GM19238 (cell line): ENCODE measurements around the gene CAMTA1.
"Not testable (repeated sequence)": the region's sequence is repeated elsewhere in the genome, so short reads cannot be mapped to it uniquely, and the experiment has no call there.

Source experiments
- DNase-seq: peaks from one replicate; pipeline ENCODE4 v3.0.0; 2011; ENCODE audit warnings: low spot score; ENCODE audit not compliant: insufficient read length

CAMTA1 gene

GRCh38 chr1:7380712-7381111 lies 595.5 kb downstream of the CAMTA1 start:
- DNase-seq = no peak

DNA sequence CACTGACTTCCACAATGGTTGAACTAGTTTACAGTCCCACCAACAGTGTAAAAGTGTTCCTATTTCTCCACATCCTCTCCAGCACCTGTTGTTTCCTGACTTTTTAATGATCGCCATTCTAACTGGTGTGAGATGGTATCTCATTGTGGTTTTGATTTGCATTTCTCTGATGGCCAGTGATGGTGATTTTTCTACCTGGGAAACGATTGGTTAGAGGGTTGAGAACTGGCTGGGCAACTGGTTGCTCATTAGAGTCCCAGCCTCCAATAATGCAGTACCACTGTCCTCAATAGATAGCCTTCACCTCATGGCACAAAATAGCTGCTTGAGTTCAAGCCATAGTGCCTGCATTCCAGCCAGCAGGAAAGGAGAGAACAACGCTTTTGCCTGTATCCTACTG lies 596.5 kb downstream of the CAMTA1 start:
- not testable (repeated sequence) for DNase-seq

DNA sequence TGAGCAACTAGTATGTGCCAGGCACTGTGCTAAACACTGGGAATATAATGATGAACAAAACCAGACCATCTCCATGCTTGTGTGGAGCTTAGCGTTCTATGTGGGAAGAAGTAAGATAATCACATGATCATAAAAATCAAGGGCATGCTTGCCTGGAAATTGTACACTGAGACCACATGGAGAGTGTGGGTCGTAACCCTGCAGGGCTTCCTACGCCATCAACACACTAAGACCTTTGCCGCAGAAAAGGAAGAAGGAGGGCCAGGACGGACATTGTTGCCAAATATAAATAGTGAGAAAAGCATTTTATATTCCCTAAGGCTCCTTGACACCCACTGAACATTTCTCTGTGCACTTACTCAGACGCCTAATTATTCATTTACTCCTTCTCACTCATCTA lies 597.7 kb downstream of the CAMTA1 start:
- no peak for DNase-seq

DNA sequence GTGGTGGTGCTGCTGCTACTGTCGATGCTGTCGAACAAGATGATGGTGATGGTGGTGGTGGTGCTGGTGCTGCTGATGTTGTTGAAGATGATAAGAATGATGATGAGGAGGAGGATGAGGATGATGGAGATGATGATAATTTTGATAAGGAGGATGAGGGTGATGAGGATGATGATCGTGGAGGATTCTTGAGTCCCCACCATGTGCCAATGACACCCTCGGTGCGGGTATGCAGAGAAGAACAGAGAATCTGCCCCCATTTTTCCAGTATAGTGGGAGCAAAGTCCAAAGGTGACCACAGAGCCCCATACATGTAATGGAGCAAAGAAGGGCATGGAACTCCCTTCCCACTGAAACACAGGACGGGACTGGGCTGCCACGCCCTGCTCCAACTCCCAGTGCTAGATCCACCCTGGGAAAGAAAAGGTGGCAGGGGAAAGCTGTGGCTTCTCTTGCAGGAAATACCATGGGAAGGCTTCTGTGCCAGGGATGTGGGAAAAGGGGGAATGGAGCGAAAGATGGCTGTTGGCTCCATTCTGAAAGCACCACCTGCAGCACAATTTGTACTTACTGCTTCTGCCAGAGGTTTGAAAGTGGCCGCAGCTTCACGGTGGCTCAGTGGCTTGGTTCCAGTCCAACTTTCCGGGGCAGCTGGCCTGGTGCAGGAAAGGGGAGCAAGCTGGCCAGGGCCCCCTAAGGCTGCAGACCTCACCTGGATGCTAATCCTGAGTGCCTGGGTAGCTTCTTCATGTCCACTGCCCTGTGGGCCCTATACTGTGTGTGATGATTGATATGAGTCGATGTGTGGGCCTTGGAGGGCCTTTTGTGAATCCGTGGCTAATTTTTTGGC lies 598.6 kb downstream of the CAMTA1 start:
- DNase-seq = no peak

DNA sequence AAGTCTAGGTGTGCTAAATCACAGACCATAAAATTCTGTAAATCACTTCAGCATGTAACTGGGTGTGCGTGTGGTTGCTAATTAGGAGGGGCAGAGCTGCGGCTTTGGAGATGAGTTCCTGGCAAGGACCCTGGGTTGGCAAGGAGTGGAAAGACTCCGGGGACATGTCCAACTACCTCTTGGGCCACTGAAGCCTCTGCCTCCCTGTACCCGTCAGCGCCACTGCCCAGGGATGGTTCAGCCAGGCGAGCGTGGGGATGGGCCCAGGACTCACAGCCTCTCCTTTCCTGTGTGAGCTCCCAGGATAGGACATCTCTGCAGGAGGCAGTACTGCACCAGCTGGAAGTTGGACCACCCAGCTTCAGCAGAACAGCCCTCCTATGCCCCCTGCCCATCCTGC lies 599.4 kb downstream of the CAMTA1 start:
- DNase-seq = no peak

GRCh38 chr1:7385471-7386225 lies 600.4 kb downstream of the CAMTA1 start:
- DNase-seq = no peak

DNA sequence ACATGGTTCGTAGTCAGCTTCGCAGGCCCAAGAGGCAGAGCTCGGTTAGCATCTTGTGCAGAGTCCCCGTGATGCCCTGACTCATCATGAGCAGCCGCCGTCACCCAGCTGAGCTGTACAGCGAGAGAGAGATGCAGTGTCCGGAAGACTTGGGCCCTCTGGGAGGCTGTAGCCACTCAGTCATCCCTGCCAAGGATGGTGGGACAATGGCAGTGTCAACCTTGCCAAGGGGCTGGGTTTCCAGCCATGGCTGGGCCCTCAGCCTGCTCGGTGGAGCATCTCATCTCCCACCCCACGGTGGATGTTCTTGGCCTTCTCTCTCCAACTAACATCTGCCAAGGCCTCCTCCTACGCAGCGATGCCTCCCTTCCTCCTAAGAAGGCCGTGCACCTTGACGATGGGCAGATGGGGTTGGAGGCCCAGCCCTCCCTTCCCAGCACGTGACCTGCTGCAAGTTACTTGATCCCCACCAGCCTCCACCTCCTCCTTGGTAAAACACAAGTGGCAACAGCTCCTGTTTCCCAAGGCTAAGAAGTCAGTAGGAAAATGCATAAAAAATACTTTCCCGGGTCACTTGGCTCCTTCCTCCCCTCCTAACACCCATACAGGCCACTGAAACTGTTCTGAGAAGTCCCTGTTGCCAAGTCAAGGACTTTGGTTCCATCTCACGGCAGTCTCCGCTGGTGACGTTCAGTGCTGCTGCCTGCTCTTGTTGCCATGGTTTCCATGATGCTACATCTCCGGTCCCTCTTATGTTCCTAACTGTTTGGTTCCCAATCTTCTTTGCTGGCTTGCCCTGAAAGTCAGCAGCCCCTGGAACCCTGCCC lies 601.2 kb downstream of the CAMTA1 start:
- no peak for DNase-seq

DNA sequence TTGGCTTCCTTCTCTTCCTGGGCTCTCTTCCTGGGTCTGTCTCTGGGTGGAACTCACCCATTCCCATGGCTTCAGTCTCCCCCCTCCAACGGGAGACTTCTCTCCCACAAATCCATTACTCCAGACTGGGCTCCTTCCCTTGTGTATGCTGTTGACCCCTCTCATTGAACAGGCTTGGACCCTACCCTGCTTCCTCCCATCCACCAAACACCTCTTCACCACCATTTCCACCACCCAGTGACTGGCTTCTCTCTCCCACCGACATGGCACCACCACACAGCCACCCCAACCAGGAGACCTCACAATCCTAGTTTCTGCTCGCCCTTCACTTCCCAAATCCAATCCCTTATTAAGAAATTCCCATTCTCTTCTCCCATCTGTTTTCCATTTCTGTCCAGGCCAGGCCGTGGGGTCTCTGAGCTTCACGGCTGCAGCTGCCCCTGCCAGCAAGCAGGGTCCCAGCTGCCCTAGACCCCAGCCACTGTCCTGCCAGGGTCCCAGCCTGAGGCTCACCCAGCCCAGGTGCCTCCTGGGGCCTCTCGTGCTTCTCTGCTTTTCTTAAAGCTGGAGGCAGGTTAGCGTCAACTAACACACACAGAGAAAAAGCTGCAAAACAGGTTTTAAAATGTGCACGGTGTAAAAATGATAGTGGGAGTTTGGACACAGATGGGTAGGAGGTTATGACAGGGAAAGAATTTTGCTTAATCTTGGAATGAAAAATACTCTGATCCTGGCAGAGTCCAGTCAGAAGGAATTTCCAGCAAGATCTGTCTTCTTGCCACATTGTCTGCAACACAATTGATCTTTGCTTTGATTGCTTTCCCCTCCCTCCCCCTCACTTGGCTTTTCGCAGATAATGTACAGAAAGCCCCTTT lies 602.0 kb downstream of the CAMTA1 start:
- no peak for DNase-seq

DNA sequence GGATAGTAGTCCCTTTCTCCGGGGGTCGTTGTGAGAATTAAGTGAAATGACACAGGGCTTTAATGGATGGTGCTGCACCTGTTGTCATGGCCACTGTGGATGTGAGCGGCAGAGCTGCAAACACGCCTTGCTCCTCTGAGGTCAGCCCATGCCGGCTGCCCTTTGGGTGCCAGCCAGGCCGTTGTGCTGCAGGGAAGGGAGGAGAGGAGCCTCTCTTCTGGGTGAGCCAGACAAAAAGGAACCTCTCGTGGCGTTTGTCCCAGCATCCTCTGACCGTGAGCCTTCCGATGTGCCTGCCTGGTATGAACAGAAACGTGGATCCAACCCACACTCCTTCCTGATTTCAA lies 602.9 kb downstream of the CAMTA1 start:
- no peak for DNase-seq

DNA sequence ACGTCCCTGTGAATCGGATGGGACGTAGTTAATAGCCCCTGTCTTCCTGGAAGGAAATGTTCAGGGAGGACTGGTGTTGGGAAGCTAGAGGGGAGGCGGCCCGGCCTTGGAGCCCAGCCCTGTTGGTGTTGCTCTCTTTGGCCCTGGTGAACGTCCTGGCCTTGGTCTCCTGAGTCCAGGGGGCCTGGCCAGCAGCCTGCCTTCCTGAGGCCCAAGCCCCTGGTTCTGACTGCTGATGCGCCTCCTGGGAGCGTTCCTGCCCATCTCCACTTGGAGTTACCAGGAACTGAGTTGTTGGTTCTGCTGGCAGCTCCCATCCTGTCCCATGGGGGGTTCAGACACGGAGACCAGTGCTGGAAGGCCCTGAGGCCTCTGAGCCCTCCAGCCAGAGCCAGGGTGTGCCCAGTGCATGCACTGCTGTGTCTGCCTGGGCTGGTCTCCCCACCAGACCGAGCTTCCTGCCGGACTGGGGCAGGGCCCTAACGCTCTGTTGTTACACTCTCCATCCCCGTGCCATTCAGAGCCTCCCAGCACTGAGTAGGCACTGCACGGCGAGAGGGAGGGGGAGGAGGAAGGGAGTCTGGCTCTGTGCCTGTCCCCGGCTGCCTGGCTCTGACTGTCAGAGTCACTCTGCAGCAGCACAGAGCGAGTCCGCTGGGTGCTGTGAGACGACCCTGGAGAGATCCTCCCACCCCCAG lies 603.4 kb downstream of the CAMTA1 start:
- DNase-seq = no peak

GRCh38 chr1:7389201-7389905 lies 604.1 kb downstream of the CAMTA1 start:
- DNase-seq = no peak

- no peak for DNase-seq
These were observed 604.8 kb downstream of the CAMTA1 start for GRCh38 chr1:7389906-7390603.

GRCh38 chr1:7390604-7391000 lies 605.3 kb downstream of the CAMTA1 start:
- DNase-seq = no peak

- no peak for DNase-seq
These were observed 607.9 kb downstream of the CAMTA1 start for GRCh38 chr1:7393136-7393535.

DNA sequence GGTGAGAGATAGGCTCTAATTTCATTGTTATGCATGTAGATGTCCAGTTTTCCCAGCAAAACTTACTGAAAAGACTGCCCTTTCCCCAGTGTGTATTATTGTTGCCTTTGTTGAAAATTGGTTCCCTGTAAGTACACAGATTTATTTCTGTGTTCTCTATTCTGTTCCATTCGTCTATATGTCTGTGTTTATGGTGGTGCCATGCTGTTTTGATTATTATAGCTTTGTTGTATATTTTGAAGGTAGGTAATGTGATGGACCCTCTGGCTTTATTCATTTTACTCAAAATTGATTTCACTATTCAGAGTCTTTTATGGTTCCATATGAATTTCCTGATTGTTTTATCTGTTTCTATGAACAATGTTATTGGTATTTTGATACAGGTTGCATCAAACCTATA lies 610.0 kb downstream of the CAMTA1 start:
- no peak for DNase-seq

GRCh38 chr1:7398982-7399381 lies 613.7 kb downstream of the CAMTA1 start:
- no peak for DNase-seq

- no peak for DNase-seq
These were observed 614.4 kb downstream of the CAMTA1 start for GRCh38 chr1:7399514-7400125.

- no peak for DNase-seq
These were observed 615.3 kb downstream of the CAMTA1 start for GRCh38 chr1:7400566-7400965.
